H1 (cell line): ENCODE results near the gene LCN12. TPM values are rescaled to one million over a fixed set of nuclear protein-coding genes. Genes with fewer than 3 reads are reported as not detected.

Experiments used
- ASH2L ChIP-seq: fragments of 200-600, 300-600 bp; sonication (generic); IDR thresholded peaks from one replicate; pipeline ENCODE4 v1.7.1; 2017; ENCODE audit warnings: low read length
- CHD7 ChIP-seq: fragments of 300-600 bp; sonication (generic); IDR thresholded peaks from 2 replicates; pipeline ENCODE4 v1.7.1; 2012; ENCODE audit warnings: low read length, moderate library complexity, mild to moderate bottlenecking, inconsistent platforms; ENCODE audit not compliant: insufficient replicate concordance
- TCF12 ChIP-seq: IDR thresholded peaks from 2 replicates; pipeline ENCODE4 v1.6.1; 2011; ENCODE audit warnings: low read depth, mild to moderate bottlenecking, low read length
- polyA plus RNA-seq, 7 experiments: library from polyadenylated mRNA; depleted of rRNA in 3 of 7; stranded (reverse) in 5 of 7; unstranded in 2 of 7; fragments of >200 nt in 5 of 7; fragments of 200-250 nt in 2 of 7; gene quantifications; 1 replicate in 5 of 7; 2 replicates in 1 of 7; 4 replicates in 1 of 7; pipeline versions ENCODE4 v1.2.1 to v1.2.3, GENCODE V29; 2011 to 2013; ENCODE audit warnings: missing spikeins in 2 of 7, mixed read lengths in 2 of 7
- total RNA-seq: library from RNA; stranded (reverse); fragmentation: NEBNext Ultra II Directional; extraction: Animal tissue kit (Norgen Biotek cat#: 25700); gene quantifications from 2 replicates; pipeline ENCODE4 v1.2.1, GENCODE V29; 2021

Gene LCN12
- total and polyA plus RNA-seq, 2 of the 8 experiments (the other 6 are each of a cell fraction or from before 2014, with no cell fraction given) = 1.1 to 1.7 TPM

GRCh38 chr9:136968333-136969127, 16.5 kb downstream of the LCN12 start (continued):
- TF ChIP-seq CHD7 = no peak
- no peak for TF ChIP-seq ASH2L
- no peak for TF ChIP-seq TCF12
